NOMO-1 treated with DMSO at 0.1 percent for 48 hours (cell line): Measurements from ENCODE around the gene MIEN1.
A peak's percentile ranks its signal among the peaks of the same experiment; 100 is the strongest.
"Not testable (repeated sequence)": the region's sequence is repeated elsewhere in the genome, so short reads cannot be mapped to it uniquely, and the experiment has no call there.

ENCODE experiments used
- DNase-seq: peaks from one replicate; lab custom pipeline; 2025; ENCODE audit not compliant: unreplicated experiment; lab: John Stamatoyannopoulos, UW

The MIEN1 gene

DNA sequence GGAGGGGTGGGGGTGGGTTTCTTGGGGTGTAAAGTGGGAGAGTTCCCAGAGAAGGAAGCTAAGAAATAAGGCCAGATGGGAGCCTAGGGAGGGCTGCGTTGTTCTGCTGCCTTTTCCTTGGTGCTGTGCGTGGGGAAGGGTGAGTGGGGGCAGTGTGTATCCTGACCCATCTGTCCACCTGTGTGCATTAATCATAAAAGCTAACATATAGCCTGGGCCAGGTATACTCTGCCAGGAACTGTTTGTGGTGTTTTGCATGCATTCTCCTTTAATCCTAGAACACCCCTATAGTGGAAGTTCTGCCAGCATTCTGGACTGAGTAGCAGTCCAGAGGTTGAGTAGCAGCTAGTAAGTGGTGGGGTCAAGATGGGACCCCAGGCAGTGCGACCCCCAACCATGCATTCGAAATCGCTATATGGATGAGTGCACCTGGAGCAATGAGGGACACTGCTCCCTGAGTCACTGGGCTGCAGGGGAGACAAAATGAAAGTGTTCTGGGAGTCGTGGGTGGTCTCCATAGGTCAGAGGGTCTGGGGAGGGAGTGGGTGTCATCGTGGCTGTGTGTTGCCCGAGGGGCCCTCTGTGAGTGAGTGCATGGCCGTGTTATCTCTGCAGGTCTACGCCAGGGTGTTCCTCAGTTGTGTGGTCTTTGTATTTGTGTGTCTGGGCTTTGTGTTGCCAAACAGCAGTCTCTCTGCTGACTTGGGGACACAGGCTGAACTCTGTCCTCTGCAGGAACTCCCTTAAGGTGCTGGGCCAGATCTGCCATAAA lies 29.1 kb downstream of the MIEN1 start:
- no peak for DNase-seq

GRCh38 chr17:39700148-39700987 lies 30.0 kb downstream of the MIEN1 start:
- no peak for DNase-seq

DNA sequence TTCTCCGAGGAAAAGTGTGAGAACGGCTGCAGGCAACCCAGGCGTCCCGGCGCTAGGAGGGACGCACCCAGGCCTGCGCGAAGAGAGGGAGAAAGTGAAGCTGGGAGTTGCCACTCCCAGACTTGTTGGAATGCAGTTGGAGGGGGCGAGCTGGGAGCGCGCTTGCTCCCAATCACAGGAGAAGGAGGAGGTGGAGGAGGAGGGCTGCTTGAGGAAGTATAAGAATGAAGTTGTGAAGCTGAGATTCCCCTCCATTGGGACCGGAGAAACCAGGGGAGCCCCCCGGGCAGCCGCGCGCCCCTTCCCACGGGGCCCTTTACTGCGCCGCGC lies 30.5 kb downstream of the MIEN1 start, which contains the start of gene ERBB2:
ERBB2 (plus strand) TSS at position 247 of the 330 bp plus-strand sequence. CDS start 175 bp downstream, outside the sequence.
- no peak for DNase-seq

- DNase-seq, result not testable (repeated sequence)
Observed at GRCh38 chr17:39699157-39699817, 31.0 kb downstream of the MIEN1 start.

GRCh38 chr17:39697961-39698360 lies 32.4 kb downstream of the MIEN1 start:
- no peak for DNase-seq

DNA sequence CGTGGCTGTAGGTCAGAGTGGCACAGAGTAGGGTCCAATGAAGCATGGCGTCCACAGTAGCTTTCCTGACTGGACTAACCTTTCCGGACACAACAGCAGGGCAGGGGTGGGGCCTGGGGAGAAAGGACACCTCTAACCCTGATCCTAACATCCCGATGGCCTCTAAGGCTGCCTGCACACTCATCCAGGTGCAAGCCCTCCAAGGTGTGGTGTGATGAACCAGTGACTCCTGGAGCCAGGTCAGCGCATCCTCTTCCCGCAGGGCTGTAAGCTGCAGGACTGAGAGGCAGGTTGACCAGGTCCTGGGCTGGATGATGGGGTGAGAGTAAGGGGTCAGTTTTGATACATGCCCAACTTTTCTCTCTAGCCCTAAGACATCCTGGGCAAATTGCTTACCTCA lies 33.6 kb downstream of the MIEN1 start:
- no peak for DNase-seq

DNA sequence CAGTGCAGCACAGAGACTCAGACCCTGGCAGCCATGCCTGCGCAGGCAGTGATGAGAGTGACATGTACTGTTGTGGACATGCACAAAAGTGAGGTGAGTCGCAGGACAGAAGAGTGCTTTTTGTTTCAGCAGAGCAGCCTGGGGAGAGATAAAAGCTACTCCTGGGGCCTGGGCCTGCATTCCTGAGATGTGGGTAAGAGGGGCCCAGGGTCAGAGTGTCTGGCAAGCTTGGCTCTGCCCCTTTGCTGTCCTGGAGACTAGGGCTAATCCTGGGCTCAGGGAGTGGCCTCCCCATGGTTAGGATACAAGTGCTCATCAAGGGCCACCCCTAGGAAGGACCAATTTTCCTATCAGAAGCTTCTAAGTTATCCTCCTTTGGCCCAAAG lies 35.2 kb downstream of the MIEN1 start:
- no peak for DNase-seq

DNA sequence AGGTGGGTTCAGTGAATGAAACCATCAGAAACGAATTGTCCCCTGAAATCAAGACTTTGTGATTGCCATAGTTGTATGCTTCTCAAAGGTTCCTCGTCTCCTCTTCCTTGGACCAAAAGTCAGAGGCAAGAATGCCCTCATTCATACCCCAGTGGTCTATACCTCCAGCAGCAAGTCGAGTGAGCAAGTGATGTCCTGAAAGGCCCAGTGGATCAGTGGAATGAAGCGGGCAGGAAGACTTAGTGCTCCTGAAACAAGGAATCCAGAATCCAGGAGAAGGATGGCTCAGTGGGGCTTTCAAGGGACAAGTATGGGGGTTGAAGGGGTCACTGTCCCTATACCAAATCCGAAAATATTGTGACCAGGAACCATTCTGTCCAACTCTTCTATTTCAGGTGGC lies 35.7 kb downstream of the MIEN1 start:
- DNase-seq, result no peak

DNA sequence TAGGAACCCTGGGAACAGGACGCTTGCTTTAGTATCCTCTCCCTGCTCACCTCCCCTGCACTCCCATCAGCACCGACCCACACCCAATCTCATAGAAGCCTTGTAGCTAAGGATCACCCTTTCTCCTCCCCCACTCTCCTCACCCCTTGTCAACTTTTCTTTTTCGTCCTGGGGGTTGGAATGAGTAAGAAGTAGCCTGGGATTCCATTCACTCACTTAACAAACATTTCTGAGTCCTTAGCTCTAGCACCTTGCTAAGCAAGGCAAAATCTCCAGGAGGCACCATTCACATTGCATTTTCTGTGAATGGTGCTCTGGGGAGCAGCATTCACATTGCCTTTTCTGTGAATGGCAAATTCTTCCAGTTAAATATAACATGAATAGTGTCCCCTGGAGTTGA lies 41.4 kb downstream of the MIEN1 start:
- no peak for DNase-seq

GRCh38 chr17:39688475-39688835 lies 41.9 kb downstream of the MIEN1 start:
- DNase-seq, result no peak

GRCh38 chr17:39687546-39688474 lies 42.5 kb downstream of the MIEN1 start, which contains the start of gene PGAP3:
TSS of gene PGAP3 (minus strand) at chr17:39688057. CDS start at chr17:39688014, 43 bp downstream.
- peak; percentile 83 for DNase-seq

- no peak for DNase-seq
Observed at GRCh38 chr17:39687101-39687545, 43.2 kb downstream of the MIEN1 start.

GRCh38 chr17:39684369-39685192 lies 45.8 kb downstream of the MIEN1 start:
- DNase-seq, result no peak

GRCh38 chr17:39683295-39683939 lies 46.9 kb downstream of the MIEN1 start:
- no peak for DNase-seq

GRCh38 chr17:39679521-39680192 lies 50.7 kb downstream of the MIEN1 start:
- DNase-seq, result no peak
